Astrocyte (in vitro differentiated cells and primary cell): ENCODE data around the gene MCIDAS. TPM values are rescaled to one million over a fixed set of nuclear protein-coding genes. Genes with fewer than 3 reads are reported as not detected.

Experiments
- DNase-seq: peaks from one replicate; pipeline ENCODE4 v3.0.0-alpha.2; 2010; ENCODE audit warnings: low read depth
- FAIRE-seq: peaks from 2 replicates; lab custom pipeline; 2011; peaks lifted over from hg19 to GRCh38; lab: Jason Lieb, UNC
- H2AFZ ChIP-seq: 2 replicates; pipeline ENCODE4 v1.6.0; 2012; ENCODE audit warnings: low read depth, low read length, inconsistent platforms
- H3K27ac ChIP-seq: 2 replicates; pipeline ENCODE4 v1.5.1; 2011; ENCODE audit warnings: low read depth, low read length, inconsistent platforms
- H3K27me3 ChIP-seq: 2 replicates; pipeline ENCODE4 v1.6.0; 2011; ENCODE audit warnings: low read length, inconsistent platforms; ENCODE audit not compliant: insufficient read depth
- H3K36me3 ChIP-seq: 2 replicates; pipeline ENCODE4 v1.5.1; 2011; ENCODE audit warnings: low read length, inconsistent platforms; ENCODE audit not compliant: insufficient read depth
- H3K4me1 ChIP-seq: 2 replicates; pipeline ENCODE4 v1.5.1; 2011; ENCODE audit warnings: low read length, inconsistent platforms; ENCODE audit not compliant: insufficient read depth
- H3K4me2 ChIP-seq: 2 replicates; pipeline ENCODE4 v1.6.0; 2012; ENCODE audit warnings: low read length, inconsistent platforms
- H3K4me3 ChIP-seq: 2 replicates; pipeline ENCODE4 v1.5.1; 2011; ENCODE audit warnings: low read depth, mild to moderate bottlenecking, low read length, inconsistent platforms; ENCODE audit not compliant: insufficient read depth
- H3K79me2 ChIP-seq: 2 replicates; pipeline ENCODE4 v1.6.0; 2012; ENCODE audit warnings: mild to moderate bottlenecking, low read length, inconsistent platforms; ENCODE audit not compliant: insufficient read depth
- H3K9ac ChIP-seq: 2 replicates; pipeline ENCODE4 v1.6.0; 2012; ENCODE audit warnings: mild to moderate bottlenecking, low read length, inconsistent platforms
- H3K9me3 ChIP-seq: 2 replicates; pipeline ENCODE4 v1.5.1; 2012; ENCODE audit warnings: low read depth, mild to moderate bottlenecking, low read length, inconsistent platforms; ENCODE audit not compliant: insufficient read depth
- H4K20me1 ChIP-seq: 2 replicates; pipeline ENCODE4 v1.6.0; 2012; ENCODE audit warnings: low read length, inconsistent platforms; ENCODE audit not compliant: insufficient read depth
- H3K27ac Mint-ChIP-seq: one replicate; pipeline ENCODE4 v1.8.0; 2021; ENCODE audit warnings: mild to moderate bottlenecking, mixed read lengths; ENCODE audit not compliant: unreplicated experiment
- H3K27me3 Mint-ChIP-seq: one replicate; pipeline ENCODE4 v1.8.0; 2021; ENCODE audit warnings: low read depth, mixed read lengths; ENCODE audit not compliant: unreplicated experiment
- H3K36me3 Mint-ChIP-seq: one replicate; pipeline ENCODE4 v1.8.0; 2021; ENCODE audit warnings: low read depth, mixed read lengths; ENCODE audit not compliant: unreplicated experiment
- H3K4me1 Mint-ChIP-seq: one replicate; pipeline ENCODE4 v1.8.0; 2021; ENCODE audit warnings: low read depth, mixed read lengths; ENCODE audit not compliant: unreplicated experiment
- H3K4me3 Mint-ChIP-seq: one replicate; pipeline ENCODE4 v1.8.0; 2021; ENCODE audit warnings: mild to moderate bottlenecking, moderate library complexity, mixed read lengths; ENCODE audit not compliant: unreplicated experiment
- H3K9me3 Mint-ChIP-seq: one replicate; pipeline ENCODE4 v1.8.0; 2021; ENCODE audit warnings: mild to moderate bottlenecking, mixed read lengths; ENCODE audit not compliant: unreplicated experiment
- EZH2 ChIP-seq: IDR thresholded peaks from 2 replicates; pipeline ENCODE4 v1.6.1; 2012; ENCODE audit warnings: mild to moderate bottlenecking, low read length, inconsistent platforms; ENCODE audit not compliant: insufficient read depth
- total RNA-seq: library from RNA; stranded (reverse); gene quantifications from 2 replicates; pipeline ENCODE4 v1.2.1, GENCODE V29; 2021
- TF ChIP-seq, protein P1 (sequence below): IDR thresholded peaks from 2 replicates; pipeline ENCODE4 v1.5.1; 2011; ENCODE audit warnings: low read depth, mild to moderate bottlenecking, inconsistent platforms, low read length, moderate library complexity; ENCODE audit not compliant: insufficient read depth

The MCIDAS gene
- total RNA-seq, 1 donor from 2014 or later = not detected

DNA sequence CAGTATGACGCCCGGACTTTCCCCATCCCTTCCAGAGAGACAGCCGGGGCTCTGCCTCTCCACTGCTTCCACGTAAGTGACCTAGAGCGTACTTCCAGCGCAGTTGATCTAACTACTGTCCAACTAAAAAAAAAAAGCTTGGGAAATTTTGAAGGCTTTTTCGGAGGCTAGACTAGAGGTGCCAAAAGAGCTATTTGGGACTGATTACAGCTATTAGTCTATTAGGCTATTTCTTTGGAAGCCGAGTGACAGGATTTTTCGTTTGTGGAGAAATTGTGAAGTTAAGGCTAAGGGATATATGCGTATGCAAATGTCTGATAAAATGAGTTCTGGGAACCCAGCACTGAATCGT, 4.8 kb upstream of the MCIDAS start:
- H3K4me3 Mint-ChIP-seq = peak overlapping the region; percentile 87
- no peak for FAIRE-seq
- no peaks in the 10 kb centered on the region for H3K36me3 ChIP-seq

DNA sequence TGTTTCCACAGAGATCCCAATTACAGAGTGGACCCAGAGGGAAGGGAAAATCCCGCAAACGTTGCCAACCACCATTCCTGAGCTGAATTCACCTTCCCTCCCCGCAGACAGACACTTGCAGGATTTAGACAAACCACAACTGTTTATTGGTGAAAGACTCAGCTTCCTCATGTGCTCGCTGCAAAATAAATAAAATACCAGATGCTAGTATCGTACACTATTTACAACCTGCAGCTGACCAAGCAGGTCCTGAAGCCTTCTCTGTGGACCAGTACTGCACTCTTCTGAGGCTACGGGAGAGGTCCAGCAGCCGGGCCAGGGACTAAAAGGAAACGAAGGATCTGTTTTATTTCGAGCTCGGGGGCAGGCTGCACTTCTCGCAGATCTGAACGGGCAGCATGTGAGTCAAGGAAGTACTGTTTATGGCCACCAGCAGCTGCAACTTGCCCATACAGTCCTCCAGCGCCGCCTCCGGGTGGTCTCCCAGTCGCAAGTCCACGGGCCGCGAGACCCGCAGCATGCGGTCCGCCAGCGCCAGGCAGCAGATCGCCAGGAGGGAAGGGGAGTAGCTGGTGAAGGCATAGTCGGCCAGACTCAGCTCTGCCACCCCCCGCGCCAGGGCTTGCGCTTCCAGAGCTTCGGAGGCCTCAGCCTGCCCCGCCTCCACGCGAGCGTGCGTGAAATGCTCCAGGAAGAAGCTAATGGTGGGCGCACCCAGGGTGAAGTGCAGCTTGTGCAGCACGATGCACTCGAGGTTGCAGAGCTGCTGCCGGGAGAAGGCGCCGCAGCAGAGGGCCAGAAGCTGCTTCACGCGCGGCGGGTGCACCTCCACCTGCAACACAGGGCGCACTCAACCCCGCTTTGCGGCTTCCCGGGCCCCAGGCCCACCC, 4.2 kb upstream of the MCIDAS start:
- Histone ChIP-seq H3K9me3 (no peaks in the 10 kb centered on the region), H4K20me1 (peaks cover 13% of the 10 kb centered on the region), H3K4me3 (no peak overlapping the region), H3K27ac (no peak overlapping the region), H3K36me3 (no peaks in the 10 kb centered on the region), H3K4me2 (peak overlapping the region; percentile 97), H3K79me2 (no peaks in the 10 kb centered on the region), H3K4me1 (peaks cover 35% of the 10 kb centered on the region), H3K27me3 (peaks cover 73% of the 10 kb centered on the region), H3K9ac (no peak overlapping the region), H2AFZ (peak overlapping the region; percentile 40)
- TF ChIP-seq, protein P1, sequence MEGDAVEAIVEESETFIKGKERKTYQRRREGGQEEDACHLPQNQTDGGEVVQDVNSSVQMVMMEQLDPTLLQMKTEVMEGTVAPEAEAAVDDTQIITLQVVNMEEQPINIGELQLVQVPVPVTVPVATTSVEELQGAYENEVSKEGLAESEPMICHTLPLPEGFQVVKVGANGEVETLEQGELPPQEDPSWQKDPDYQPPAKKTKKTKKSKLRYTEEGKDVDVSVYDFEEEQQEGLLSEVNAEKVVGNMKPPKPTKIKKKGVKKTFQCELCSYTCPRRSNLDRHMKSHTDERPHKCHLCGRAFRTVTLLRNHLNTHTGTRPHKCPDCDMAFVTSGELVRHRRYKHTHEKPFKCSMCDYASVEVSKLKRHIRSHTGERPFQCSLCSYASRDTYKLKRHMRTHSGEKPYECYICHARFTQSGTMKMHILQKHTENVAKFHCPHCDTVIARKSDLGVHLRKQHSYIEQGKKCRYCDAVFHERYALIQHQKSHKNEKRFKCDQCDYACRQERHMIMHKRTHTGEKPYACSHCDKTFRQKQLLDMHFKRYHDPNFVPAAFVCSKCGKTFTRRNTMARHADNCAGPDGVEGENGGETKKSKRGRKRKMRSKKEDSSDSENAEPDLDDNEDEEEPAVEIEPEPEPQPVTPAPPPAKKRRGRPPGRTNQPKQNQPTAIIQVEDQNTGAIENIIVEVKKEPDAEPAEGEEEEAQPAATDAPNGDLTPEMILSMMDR = no peak
- TF ChIP-seq EZH2 = peak; percentile 75
- peaks cover 2% of the 10 kb centered on the region for H3K4me1 Mint-ChIP-seq
- FAIRE-seq (no peak), DNase-seq (no peak)
- H3K27ac Mint-ChIP-seq = peak overlapping the region; percentile 75
- peaks cover 2% of the 10 kb centered on the region for H3K36me3 Mint-ChIP-seq
- peaks cover 64% of the 10 kb centered on the region for H3K27me3 Mint-ChIP-seq
- peak overlapping the region; percentile 87 for H3K4me3 Mint-ChIP-seq
- peaks cover 12% of the 10 kb centered on the region for H3K9me3 Mint-ChIP-seq

More for the DNA sequence above, 4.8 kb upstream of the MCIDAS start:
- Histone ChIP-seq H3K79me2 (no peaks in the 10 kb centered on the region), H3K4me1 (peaks cover 31% of the 10 kb centered on the region), H3K9me3 (no peaks in the 10 kb centered on the region), H3K27me3 (peaks cover 71% of the 10 kb centered on the region), H3K4me2 (peak overlapping the region; percentile 97), H3K4me3 (no peak overlapping the region), H3K27ac (no peak overlapping the region), H2AFZ (no peak overlapping the region), H3K9ac (no peak overlapping the region), H4K20me1 (peaks cover 13% of the 10 kb centered on the region)
- peaks cover 2% of the 10 kb centered on the region for H3K4me1 Mint-ChIP-seq
- no peak for DNase-seq
- TF ChIP-seq, protein P1 = no peak
- no peak for TF ChIP-seq EZH2
- H3K27ac Mint-ChIP-seq = peak overlapping the region; percentile 75
- peaks cover 2% of the 10 kb centered on the region for H3K36me3 Mint-ChIP-seq
- H3K9me3 Mint-ChIP-seq = peaks cover 11% of the 10 kb centered on the region
- H3K27me3 Mint-ChIP-seq = peaks cover 67% of the 10 kb centered on the region
